ENCODE measurements around the gene KCNAB3.

DNA sequence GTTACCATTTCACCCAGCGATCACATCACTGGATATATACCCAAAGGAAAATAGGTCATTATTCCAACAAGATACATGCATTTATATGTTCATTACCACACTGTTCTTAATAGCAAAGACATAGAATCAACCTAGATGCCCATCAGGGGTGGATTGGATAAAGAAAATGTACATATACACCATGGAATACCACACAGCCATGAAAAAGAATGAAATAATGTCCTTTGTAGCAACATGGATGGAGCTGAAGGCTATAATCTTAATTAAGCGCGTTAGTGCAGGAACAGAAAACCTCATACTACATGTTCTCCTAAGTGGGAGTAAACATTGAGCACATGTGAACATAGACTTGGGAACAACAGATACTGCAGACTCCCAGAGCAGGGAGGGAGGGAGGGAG lies 20.9 kb upstream of the KCNAB3 start:
- TF ChIP-seq SP1 (IDR thresholded peaks at IDR 0.05), result no peak
- TF ChIP-seq, protein P1, sequence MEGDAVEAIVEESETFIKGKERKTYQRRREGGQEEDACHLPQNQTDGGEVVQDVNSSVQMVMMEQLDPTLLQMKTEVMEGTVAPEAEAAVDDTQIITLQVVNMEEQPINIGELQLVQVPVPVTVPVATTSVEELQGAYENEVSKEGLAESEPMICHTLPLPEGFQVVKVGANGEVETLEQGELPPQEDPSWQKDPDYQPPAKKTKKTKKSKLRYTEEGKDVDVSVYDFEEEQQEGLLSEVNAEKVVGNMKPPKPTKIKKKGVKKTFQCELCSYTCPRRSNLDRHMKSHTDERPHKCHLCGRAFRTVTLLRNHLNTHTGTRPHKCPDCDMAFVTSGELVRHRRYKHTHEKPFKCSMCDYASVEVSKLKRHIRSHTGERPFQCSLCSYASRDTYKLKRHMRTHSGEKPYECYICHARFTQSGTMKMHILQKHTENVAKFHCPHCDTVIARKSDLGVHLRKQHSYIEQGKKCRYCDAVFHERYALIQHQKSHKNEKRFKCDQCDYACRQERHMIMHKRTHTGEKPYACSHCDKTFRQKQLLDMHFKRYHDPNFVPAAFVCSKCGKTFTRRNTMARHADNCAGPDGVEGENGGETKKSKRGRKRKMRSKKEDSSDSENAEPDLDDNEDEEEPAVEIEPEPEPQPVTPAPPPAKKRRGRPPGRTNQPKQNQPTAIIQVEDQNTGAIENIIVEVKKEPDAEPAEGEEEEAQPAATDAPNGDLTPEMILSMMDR (IDR thresholded peaks at IDR 0.05; ENCODE audit: low read depth, low read length, missing input control), result no peak
- TF ChIP-seq RXRA (IDR thresholded peaks at IDR 0.05), result no peak
- no peak for TF ChIP-seq RAD21 (IDR thresholded peaks at IDR 0.05)
- TF ChIP-seq, protein P2, sequence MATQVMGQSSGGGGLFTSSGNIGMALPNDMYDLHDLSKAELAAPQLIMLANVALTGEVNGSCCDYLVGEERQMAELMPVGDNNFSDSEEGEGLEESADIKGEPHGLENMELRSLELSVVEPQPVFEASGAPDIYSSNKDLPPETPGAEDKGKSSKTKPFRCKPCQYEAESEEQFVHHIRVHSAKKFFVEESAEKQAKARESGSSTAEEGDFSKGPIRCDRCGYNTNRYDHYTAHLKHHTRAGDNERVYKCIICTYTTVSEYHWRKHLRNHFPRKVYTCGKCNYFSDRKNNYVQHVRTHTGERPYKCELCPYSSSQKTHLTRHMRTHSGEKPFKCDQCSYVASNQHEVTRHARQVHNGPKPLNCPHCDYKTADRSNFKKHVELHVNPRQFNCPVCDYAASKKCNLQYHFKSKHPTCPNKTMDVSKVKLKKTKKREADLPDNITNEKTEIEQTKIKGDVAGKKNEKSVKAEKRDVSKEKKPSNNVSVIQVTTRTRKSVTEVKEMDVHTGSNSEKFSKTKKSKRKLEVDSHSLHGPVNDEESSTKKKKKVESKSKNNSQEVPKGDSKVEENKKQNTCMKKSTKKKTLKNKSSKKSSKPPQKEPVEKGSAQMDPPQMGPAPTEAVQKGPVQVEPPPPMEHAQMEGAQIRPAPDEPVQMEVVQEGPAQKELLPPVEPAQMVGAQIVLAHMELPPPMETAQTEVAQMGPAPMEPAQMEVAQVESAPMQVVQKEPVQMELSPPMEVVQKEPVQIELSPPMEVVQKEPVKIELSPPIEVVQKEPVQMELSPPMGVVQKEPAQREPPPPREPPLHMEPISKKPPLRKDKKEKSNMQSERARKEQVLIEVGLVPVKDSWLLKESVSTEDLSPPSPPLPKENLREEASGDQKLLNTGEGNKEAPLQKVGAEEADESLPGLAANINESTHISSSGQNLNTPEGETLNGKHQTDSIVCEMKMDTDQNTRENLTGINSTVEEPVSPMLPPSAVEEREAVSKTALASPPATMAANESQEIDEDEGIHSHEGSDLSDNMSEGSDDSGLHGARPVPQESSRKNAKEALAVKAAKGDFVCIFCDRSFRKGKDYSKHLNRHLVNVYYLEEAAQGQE (IDR thresholded peaks at IDR 0.05), result no peak
- TF ChIP-seq, protein P3, sequence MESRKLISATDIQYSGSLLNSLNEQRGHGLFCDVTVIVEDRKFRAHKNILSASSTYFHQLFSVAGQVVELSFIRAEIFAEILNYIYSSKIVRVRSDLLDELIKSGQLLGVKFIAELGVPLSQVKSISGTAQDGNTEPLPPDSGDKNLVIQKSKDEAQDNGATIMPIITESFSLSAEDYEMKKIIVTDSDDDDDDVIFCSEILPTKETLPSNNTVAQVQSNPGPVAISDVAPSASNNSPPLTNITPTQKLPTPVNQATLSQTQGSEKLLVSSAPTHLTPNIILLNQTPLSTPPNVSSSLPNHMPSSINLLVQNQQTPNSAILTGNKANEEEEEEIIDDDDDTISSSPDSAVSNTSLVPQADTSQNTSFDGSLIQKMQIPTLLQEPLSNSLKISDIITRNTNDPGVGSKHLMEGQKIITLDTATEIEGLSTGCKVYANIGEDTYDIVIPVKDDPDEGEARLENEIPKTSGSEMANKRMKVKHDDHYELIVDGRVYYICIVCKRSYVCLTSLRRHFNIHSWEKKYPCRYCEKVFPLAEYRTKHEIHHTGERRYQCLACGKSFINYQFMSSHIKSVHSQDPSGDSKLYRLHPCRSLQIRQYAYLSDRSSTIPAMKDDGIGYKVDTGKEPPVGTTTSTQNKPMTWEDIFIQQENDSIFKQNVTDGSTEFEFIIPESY (IDR thresholded peaks at IDR 0.05), result no peak
- TF ChIP-seq FOXA1 (IDR thresholded peaks at IDR 0.05), result no peak
- no peak for TF ChIP-seq GABPA (IDR thresholded peaks at IDR 0.05 in 1 of 2, conservative IDR thresholded peaks at IDR 0.05 in 1 of 2)
- TF ChIP-seq TAF1 (conservative IDR thresholded peaks at IDR 0.05), result no peak
- no peak for TF ChIP-seq YY1 (IDR thresholded peaks at IDR 0.05)

Measured in liver (tissue), 3 donors.